Sigmoid colon (tissue), 7 donors: ENCODE data around the gene ZNF800. TPM values are rescaled to one million over a fixed set of nuclear protein-coding genes. Genes with fewer than 3 reads are reported as not detected.

Source experiments
- DNase-seq: peaks from one replicate; pipeline ENCODE4 v3.0.0-alpha.2; 2019
- H3K27ac ChIP-seq, 4 donors: fragments of 200-600 bp; sonication (generic); one replicate each; pipeline ENCODE4 v1.5.1; 2016 to 2019; ENCODE audit warnings: mild to moderate bottlenecking in 1 of 4
- H3K27me3 ChIP-seq, 3 donors: fragments of 200-600 bp; sonication (generic); one replicate each; pipeline ENCODE4 v1.5.1; 2019; ENCODE audit warnings: mild to moderate bottlenecking in 1 of 3
- H3K36me3 ChIP-seq, 4 donors: fragments of 200-600 bp; sonication (generic); one replicate each; pipeline ENCODE4 v1.5.1; 2016 to 2019
- H3K4me1 ChIP-seq, 4 donors: fragments of 200-600 bp; sonication (generic); one replicate each; pipeline ENCODE4 v1.5.1; 2017 to 2019
- H3K4me3 ChIP-seq, 4 donors: fragments of 200-600 bp; sonication (generic); one replicate each; pipeline ENCODE4 v1.5.1; 2017 to 2019; ENCODE audit warnings: mild to moderate bottlenecking in 2 of 4, moderate library complexity in 1 of 4
- H3K9me3 ChIP-seq, 4 donors: fragments of 200-600 bp in 3 of 4; sonication (generic) in 3 of 4; one replicate each; pipeline versions ENCODE4 v1.5.1 to v1.6.1; 2013 to 2019
- EP300 ChIP-seq, 4 donors: sonication (generic); formaldehyde crosslinking; IDR thresholded peaks; one replicate each; pipeline ENCODE4 v1.6.1; 2017; ENCODE audit warnings: antibody characterized with exemption in 4 of 4
- POLR2A ChIP-seq, 2 donors: fragments of 450-650 bp; IDR thresholded peaks; one replicate each; pipeline ENCODE4 v1.6.1; 2016; ENCODE audit warnings: antibody characterized with exemption in 2 of 2, mild to moderate bottlenecking in 2 of 2, moderate library complexity in 2 of 2
- POLR2AphosphoS5 ChIP-seq, 4 donors: sonication (generic); formaldehyde crosslinking; IDR thresholded peaks; one replicate each; pipeline ENCODE4 v1.6.1; 2017; ENCODE audit warnings: antibody characterized with exemption in 4 of 4
- WGBS, 2 donors: extraction: QIAGEN DNeasy Blood & Tissue Kit; methylation state at CpG; one replicate each; pipeline ENCODE4 v1.1.7; 2013; 5-methylcytosine and 5-hydroxymethylcytosine counted together
- intact Hi-C: fragments of 100-400 bp; cut with DNase I; formaldehyde crosslinking; loops from one replicate; pipeline ENCODE4 v1.15.1; 2023
- polyA plus RNA-seq, 3 donors: library from polyadenylated mRNA; stranded (reverse); fragments of 200-250 nt; gene quantifications; one replicate each; pipeline ENCODE4 v1.2.3, GENCODE V29; 2013
- total RNA-seq, 4 donors: library from RNA; depleted of rRNA; stranded (reverse); fragments of >200 nt; gene quantifications; one replicate each; pipeline ENCODE4 v1.1.0, GENCODE V29; 2016
- TF ChIP-seq, protein P1 (sequence below), 4 experiments: fragments of 450-650 bp in 3 of 4; fragments of 200-600 bp in 1 of 4; IDR thresholded peaks; one replicate each; pipeline ENCODE4 v1.5.1; 2016 to 2019; ENCODE audit warnings: antibody characterized with exemption in 4 of 4, mild to moderate bottlenecking in 3 of 4, moderate library complexity in 2 of 4
- donor health status: healthy with polysubstance abuse.
- donor health status: Bipolar disorder and iron deficiency.
- donor health status: healthy.

Gene ZNF800
- total and polyA plus RNA-seq, 7 donors: 3.6 to 39.1 (median 29.2) TPM

DNA sequence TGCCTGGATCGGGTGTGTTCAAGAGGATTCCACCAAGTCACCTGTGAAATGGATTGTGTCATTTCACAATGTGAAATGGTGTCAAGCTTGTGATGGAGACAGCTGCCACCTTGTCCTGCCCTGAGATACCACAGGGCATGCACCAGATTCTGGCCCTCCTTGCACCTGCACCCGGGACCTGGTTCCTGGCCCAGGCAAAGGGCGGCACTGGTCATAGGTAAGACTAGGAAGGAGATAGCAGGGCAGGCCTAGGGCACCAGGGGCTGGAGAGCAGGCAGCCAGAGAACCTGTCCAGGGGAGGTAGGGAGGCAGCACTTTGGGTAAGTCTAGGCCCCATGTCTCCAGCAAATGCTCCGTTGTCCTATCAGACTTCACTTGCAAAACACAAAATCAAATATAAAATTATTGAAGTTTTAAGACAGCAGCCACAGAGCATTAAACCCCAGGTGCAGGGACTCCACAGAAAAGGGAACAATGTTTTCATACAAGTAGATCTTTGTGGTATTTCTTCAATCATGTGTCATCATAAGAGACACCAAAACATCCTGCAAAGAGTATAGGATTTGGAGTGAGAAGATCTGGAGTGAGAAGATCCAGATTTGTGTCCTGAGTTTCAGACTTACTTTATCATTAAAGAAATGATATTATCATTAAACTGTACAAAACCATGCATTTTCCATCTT lies 22.7 kb upstream of the ZNF800 start:
- no peak overlapping the region for H3K27ac ChIP-seq

DNA sequence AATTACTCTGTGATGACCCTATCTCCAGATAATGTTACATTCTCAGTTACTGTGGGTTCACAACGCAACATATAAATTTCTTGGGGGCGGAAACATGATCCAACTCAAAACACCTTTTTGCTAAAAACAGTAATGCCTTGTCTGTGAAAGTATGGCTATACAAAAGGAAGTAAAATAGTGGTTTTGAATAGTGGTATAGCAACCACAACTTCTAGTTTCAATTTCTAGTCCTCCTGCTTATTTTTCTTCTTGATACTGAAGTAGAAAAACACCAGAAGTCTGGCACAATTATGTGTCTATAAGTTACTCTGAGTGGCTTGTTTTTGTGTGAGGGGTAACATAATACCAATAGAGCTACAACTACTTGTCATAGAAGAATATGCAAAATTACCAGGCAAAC lies 21.5 kb upstream of the ZNF800 start:
- no peak for DNase-seq
- 52 to 82% methylated on average over 2 of the region's 2 CpGs for WGBS, 2 donors
- intact Hi-C loops: no loop called here
- H3K36me3 ChIP-seq: no peaks in the 10 kb centered on the region
- H3K4me3 ChIP-seq: no peak overlapping the region
- TF ChIP-seq POLR2A (IDR thresholded peaks at IDR 0.05): no peak
- no peak for TF ChIP-seq EP300 (IDR thresholded peaks at IDR 0.05)
- TF ChIP-seq POLR2AphosphoS5 (IDR thresholded peaks at IDR 0.05): no peak
- TF ChIP-seq, protein P1, sequence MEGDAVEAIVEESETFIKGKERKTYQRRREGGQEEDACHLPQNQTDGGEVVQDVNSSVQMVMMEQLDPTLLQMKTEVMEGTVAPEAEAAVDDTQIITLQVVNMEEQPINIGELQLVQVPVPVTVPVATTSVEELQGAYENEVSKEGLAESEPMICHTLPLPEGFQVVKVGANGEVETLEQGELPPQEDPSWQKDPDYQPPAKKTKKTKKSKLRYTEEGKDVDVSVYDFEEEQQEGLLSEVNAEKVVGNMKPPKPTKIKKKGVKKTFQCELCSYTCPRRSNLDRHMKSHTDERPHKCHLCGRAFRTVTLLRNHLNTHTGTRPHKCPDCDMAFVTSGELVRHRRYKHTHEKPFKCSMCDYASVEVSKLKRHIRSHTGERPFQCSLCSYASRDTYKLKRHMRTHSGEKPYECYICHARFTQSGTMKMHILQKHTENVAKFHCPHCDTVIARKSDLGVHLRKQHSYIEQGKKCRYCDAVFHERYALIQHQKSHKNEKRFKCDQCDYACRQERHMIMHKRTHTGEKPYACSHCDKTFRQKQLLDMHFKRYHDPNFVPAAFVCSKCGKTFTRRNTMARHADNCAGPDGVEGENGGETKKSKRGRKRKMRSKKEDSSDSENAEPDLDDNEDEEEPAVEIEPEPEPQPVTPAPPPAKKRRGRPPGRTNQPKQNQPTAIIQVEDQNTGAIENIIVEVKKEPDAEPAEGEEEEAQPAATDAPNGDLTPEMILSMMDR (IDR thresholded peaks at IDR 0.05): no peak
- no peaks in the 10 kb centered on the region for H3K4me1 ChIP-seq
- no peaks in the 10 kb centered on the region for H3K9me3 ChIP-seq
- H3K27ac ChIP-seq: no peak overlapping the region
- H3K27me3 ChIP-seq: no peaks in the 10 kb centered on the region

More for the DNA sequence above, 22.7 kb upstream of the ZNF800 start:
- Histone ChIP-seq H3K4me3 (no peak overlapping the region), H3K36me3 (no peaks in the 10 kb centered on the region), H3K9me3 (no peaks in the 10 kb centered on the region), H3K27me3 (no peaks in the 10 kb centered on the region), H3K4me1 (no peaks in the 10 kb centered on the region)
- intact Hi-C loops: no loop called here
- 89 to 97% methylated on average over 4 of the region's 4 CpGs for WGBS, 2 donors
- TF ChIP-seq, protein P1 (IDR thresholded peaks at IDR 0.05): no peak
- TF ChIP-seq EP300 (IDR thresholded peaks at IDR 0.05): no peak
- no peak for DNase-seq

DNA sequence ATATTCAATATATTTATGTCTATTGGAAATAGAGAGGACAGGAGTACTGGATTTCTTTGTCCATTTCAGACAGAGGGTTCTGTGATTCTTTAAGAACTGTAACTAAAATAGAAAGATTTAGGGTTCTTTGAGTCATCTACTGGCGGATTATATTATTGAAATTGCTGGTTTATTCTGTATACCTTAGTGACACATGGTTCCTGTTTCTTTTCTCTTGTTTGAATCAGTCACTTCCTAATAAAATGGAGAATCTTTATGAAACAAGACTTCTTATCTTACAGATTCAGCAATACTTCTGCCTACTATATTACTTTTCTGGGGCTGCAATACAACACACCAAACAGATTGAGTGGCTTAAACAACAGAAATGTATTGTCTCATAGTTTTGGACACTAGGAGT lies 20.8 kb upstream of the ZNF800 start:
- H3K9me3 ChIP-seq: no peaks in the 10 kb centered on the region
- no peaks in the 10 kb centered on the region for H3K36me3 ChIP-seq
- H3K27me3 ChIP-seq: no peaks in the 10 kb centered on the region
- TF ChIP-seq EP300 (IDR thresholded peaks at IDR 0.05) (no peak), POLR2AphosphoS5 (IDR thresholded peaks at IDR 0.05) (no peak), POLR2A (IDR thresholded peaks at IDR 0.05) (no peak)
- TF ChIP-seq, protein P1 (IDR thresholded peaks at IDR 0.05): no peak
- DNase-seq: no peak
- H3K4me1 ChIP-seq: no peaks in the 10 kb centered on the region
- no peak overlapping the region for H3K4me3 ChIP-seq
- intact Hi-C loops: no loop called here
- 60 to 82% methylated on average over 1 of the region's 1 CpG for WGBS, 2 donors
- H3K27ac ChIP-seq: no peak overlapping the region

DNA sequence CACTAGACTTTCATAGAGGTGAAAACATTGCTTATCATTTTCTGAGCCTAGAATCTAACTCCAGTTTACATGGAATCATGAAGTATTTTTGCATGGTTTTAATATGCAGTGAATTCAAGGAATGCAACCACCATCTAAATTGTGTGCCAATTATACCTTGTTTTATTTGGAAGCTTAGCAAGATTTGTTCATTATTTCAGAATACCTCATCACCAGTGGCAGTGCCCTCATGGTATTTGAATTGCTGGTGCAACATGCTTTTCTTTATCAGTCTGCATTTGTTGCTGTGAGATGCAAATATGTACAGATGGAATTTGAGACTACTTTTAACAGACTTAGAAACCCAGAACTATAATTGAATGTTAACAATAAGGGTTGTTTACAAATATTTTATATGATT lies 18.7 kb upstream of the ZNF800 start:
- intact Hi-C loops: no loop called here
- no peak for DNase-seq
- Histone ChIP-seq H3K4me1 (no peaks in the 10 kb centered on the region), H3K27me3 (peaks cover 0 to 1% (median 0%) of the 10 kb centered on the region in 3 donors), H3K27ac (no peak overlapping the region), H3K4me3 (no peak overlapping the region), H3K36me3 (no peaks in the 10 kb centered on the region), H3K9me3 (no peaks in the 10 kb centered on the region)
- no peak for TF ChIP-seq POLR2AphosphoS5 (IDR thresholded peaks at IDR 0.05)
- TF ChIP-seq, protein P1 (IDR thresholded peaks at IDR 0.05): no peak
- TF ChIP-seq POLR2A (IDR thresholded peaks at IDR 0.05): no peak
- TF ChIP-seq EP300 (IDR thresholded peaks at IDR 0.05): no peak

DNA sequence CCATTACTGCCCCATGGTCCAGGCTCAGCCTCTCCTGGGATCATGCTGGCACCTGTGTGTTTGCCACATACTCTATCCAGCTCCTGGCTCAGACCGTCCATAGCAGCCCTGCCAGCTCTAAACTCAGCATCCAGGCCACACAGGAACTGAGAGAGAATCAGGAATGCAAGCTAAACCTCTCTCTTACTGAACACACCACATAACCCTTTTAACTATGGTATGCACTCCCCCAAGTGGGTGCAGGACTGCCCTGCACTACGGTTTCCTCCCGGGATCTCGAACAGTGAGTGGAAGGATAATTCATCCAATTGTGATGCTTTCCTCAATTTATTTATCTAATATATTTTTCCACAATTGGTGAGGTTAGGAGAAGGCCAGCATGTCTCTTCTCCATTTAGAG lies 17.1 kb upstream of the ZNF800 start:
- Histone ChIP-seq H3K9me3 (no peaks in the 10 kb centered on the region), H3K27me3 (peaks cover 0 to 7% (median 0%) of the 10 kb centered on the region in 3 donors), H3K27ac (no peak overlapping the region), H3K4me3 (no peak overlapping the region), H3K36me3 (no peaks in the 10 kb centered on the region), H3K4me1 (no peaks in the 10 kb centered on the region)
- TF ChIP-seq, protein P1 (IDR thresholded peaks at IDR 0.05): no peak
- TF ChIP-seq EP300 (IDR thresholded peaks at IDR 0.05): no peak
- no peak for TF ChIP-seq POLR2A (IDR thresholded peaks at IDR 0.05)
- no peak for TF ChIP-seq POLR2AphosphoS5 (IDR thresholded peaks at IDR 0.05)
- 80 to 86% methylated on average over 4 of the region's 4 CpGs for WGBS, 2 donors
- DNase-seq: no peak
- intact Hi-C loops: no loop called here
